Measurements from ENCODE around the gene SLC9A3.

DNA sequence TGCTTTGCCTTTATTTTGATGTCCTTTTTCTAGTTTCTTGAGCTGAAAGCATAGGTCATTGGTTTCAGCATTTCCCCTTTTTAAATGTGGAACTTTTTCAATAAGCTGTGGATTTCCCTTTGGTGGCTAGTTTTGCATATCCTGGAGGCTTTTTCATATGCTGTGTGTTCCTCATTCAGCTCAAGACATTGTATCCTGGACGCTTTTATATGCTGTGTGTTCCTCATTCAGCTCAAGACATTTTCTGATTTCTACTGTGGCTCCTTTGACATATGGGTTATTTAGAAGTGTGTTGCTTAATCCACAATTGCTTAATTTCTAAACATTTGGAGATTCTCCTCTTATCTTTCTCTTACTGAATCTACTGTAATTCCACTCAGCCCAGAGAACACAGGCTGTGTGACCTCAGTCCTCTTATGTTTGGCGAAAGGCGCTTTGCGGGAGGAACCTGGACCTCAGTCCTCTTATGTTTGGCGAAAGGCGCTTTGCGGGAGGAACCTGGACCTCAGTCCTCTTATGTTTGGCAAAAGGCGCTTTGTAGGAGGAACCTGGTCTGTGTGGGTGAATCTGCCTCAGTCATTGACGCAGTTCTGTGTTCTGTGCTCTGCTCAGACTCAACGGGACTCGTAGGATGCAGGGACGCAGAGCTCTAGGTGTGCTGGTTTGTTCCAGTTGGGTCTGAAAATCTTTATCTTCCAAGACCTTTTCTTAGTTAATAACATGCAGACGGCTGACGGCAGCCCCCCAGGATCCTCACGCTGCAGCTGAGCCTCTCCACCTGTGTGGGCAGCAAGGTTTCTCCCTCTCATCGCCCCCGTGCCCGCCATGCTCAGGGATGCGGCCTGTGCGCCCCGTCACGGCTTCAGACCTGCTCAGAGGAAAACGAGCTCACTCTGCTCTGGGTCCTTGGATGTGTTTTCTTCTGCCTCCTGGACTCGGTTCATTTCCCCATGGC, 6.0 kb upstream of the SLC9A3 start:
- TF ChIP-seq, protein P1, sequence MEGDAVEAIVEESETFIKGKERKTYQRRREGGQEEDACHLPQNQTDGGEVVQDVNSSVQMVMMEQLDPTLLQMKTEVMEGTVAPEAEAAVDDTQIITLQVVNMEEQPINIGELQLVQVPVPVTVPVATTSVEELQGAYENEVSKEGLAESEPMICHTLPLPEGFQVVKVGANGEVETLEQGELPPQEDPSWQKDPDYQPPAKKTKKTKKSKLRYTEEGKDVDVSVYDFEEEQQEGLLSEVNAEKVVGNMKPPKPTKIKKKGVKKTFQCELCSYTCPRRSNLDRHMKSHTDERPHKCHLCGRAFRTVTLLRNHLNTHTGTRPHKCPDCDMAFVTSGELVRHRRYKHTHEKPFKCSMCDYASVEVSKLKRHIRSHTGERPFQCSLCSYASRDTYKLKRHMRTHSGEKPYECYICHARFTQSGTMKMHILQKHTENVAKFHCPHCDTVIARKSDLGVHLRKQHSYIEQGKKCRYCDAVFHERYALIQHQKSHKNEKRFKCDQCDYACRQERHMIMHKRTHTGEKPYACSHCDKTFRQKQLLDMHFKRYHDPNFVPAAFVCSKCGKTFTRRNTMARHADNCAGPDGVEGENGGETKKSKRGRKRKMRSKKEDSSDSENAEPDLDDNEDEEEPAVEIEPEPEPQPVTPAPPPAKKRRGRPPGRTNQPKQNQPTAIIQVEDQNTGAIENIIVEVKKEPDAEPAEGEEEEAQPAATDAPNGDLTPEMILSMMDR (IDR thresholded peaks at IDR 0.05) = no peak
- no peak for TF ChIP-seq POLR2A (IDR thresholded peaks at IDR 0.05)

All from uterus (tissue), 2 donors.